ENCODE measurements around the gene KATNAL1.
"Not testable (repeated sequence)": the region's sequence is repeated elsewhere in the genome, so short reads cannot be mapped to it uniquely, and the experiment has no call there.

KATNAL1 gene

GRCh38 chr13:30196025-30196424 lies 111.3 kb downstream of the KATNAL1 start:
- no peak for DNase-seq

- no peak for DNase-seq
Observed at GRCh38 chr13:30194906-30195305, 112.4 kb downstream of the KATNAL1 start.

- DNase-seq = no peak
Observed at GRCh38 chr13:30193279-30194234, 113.8 kb downstream of the KATNAL1 start.

GRCh38 chr13:30192320-30193093 lies 114.8 kb downstream of the KATNAL1 start:
- no peak for DNase-seq

- no peak for DNase-seq
Observed at GRCh38 chr13:30191491-30192100, 115.8 kb downstream of the KATNAL1 start.

GRCh38 chr13:30186634-30187415 lies 120.5 kb downstream of the KATNAL1 start:
- no peak for DNase-seq

- DNase-seq = no peak
Observed at GRCh38 chr13:30181888-30182651, 125.3 kb downstream of the KATNAL1 start.

GRCh38 chr13:30179597-30180276 lies 127.6 kb downstream of the KATNAL1 start:
- DNase-seq = no peak

GRCh38 chr13:30178976-30179375 lies 128.4 kb downstream of the KATNAL1 start:
- no peak for DNase-seq

GRCh38 chr13:30175166-30175565 lies 132.2 kb downstream of the KATNAL1 start:
- no peak for DNase-seq

- DNase-seq = not testable (repeated sequence)
Observed at GRCh38 chr13:30174250-30174649, 133.1 kb downstream of the KATNAL1 start.

- DNase-seq = no peak
Observed at GRCh38 chr13:30173303-30173610, 134.1 kb downstream of the KATNAL1 start.

GRCh38 chr13:30172593-30173302 lies 134.6 kb downstream of the KATNAL1 start:
- no peak for DNase-seq

- DNase-seq = no peak
Observed at GRCh38 chr13:30170569-30170968, 136.8 kb downstream of the KATNAL1 start.

GRCh38 chr13:30169442-30169841 lies 137.9 kb downstream of the KATNAL1 start:
- DNase-seq = no peak

- DNase-seq = no peak
Observed at GRCh38 chr13:30165796-30166195, 141.6 kb downstream of the KATNAL1 start.

GRCh38 chr13:30165071-30165470 lies 142.3 kb downstream of the KATNAL1 start:
- DNase-seq = no peak

- no peak for DNase-seq
Observed at GRCh38 chr13:30164146-30164545, 143.2 kb downstream of the KATNAL1 start.

- DNase-seq = no peak
Observed at GRCh38 chr13:30163441-30163840, 143.9 kb downstream of the KATNAL1 start.

- no peak for DNase-seq
Observed at GRCh38 chr13:30159446-30159839, 147.9 kb downstream of the KATNAL1 start.
